GM18858 (cell line): ENCODE data around the gene SHH.

Source experiments
- ATAC-seq: cut with Tn5 transposase; IDR thresholded peaks from one replicate; pipeline ENCODE4 v1.9.1; 2021; ENCODE audit not compliant: unreplicated experiment

SHH gene

GRCh38 chr7:155794196-155794595 lies 18.1 kb downstream of the SHH start:
- no peak for ATAC-seq

- ATAC-seq: no peak
These were observed 18.5 kb downstream of the SHH start for GRCh38 chr7:155793720-155794119.

GRCh38 chr7:155792999-155793560 lies 19.2 kb downstream of the SHH start:
- no peak for ATAC-seq

GRCh38 chr7:155792315-155792960 lies 19.8 kb downstream of the SHH start:
- no peak for ATAC-seq

- ATAC-seq: no peak
These were observed 20.4 kb downstream of the SHH start for GRCh38 chr7:155791836-155792235.

- ATAC-seq: no peak
These were observed 21.0 kb downstream of the SHH start for GRCh38 chr7:155791214-155791737.

GRCh38 chr7:155790666-155791065 lies 21.6 kb downstream of the SHH start:
- no peak for ATAC-seq

GRCh38 chr7:155789001-155789725 lies 23.1 kb downstream of the SHH start:
- ATAC-seq: no peak

GRCh38 chr7:155788616-155789000 lies 23.7 kb downstream of the SHH start:
- no peak for ATAC-seq

GRCh38 chr7:155787171-155787851 lies 25.0 kb downstream of the SHH start:
- ATAC-seq: no peak

- no peak for ATAC-seq
These were observed 25.8 kb downstream of the SHH start for GRCh38 chr7:155786491-155786890.

GRCh38 chr7:155785536-155785935 lies 26.7 kb downstream of the SHH start:
- ATAC-seq: no peak

- no peak for ATAC-seq
These were observed 29.8 kb downstream of the SHH start for GRCh38 chr7:155782466-155782865.

- ATAC-seq: no peak
These were observed 30.8 kb downstream of the SHH start for GRCh38 chr7:155781433-155781832.

GRCh38 chr7:155780884-155781283 lies 31.4 kb downstream of the SHH start:
- no peak for ATAC-seq

GRCh38 chr7:155778349-155778748 lies 33.9 kb downstream of the SHH start:
- ATAC-seq: no peak

- no peak for ATAC-seq
These were observed 35.7 kb downstream of the SHH start for GRCh38 chr7:155776606-155777005.

GRCh38 chr7:155775691-155776090 lies 36.6 kb downstream of the SHH start:
- no peak for ATAC-seq

GRCh38 chr7:155774947-155775346 lies 37.3 kb downstream of the SHH start:
- ATAC-seq: no peak

- no peak for ATAC-seq
These were observed 38.7 kb downstream of the SHH start for GRCh38 chr7:155773531-155773930.

GRCh38 chr7:155770241-155770640 lies 42.0 kb downstream of the SHH start:
- ATAC-seq: no peak

- no peak for ATAC-seq
These were observed 42.6 kb downstream of the SHH start for GRCh38 chr7:155769701-155770100.
